SJCRH30 (cell line): ENCODE measurements around the gene POLR1H. TPM values are rescaled to one million over a fixed set of nuclear protein-coding genes. Genes with fewer than 3 reads are reported as not detected.
A peak's percentile ranks its signal among the peaks of the same experiment; 100 is the strongest.

ENCODE experiments used
- DNase-seq, 2 experiments: peaks; one replicate each; pipeline ENCODE4 v3.0.0-alpha.2; 2015 to 2020
- H3K27ac ChIP-seq: fragments of 250-450 bp; sonication (Bioruptor Pico); 2 replicates; pipeline ENCODE4 v1.5.1; 2020; ENCODE audit warnings: mild to moderate bottlenecking, moderate library complexity
- H3K27me3 ChIP-seq: fragments of 250-450 bp; sonication (Bioruptor Pico); 2 replicates; pipeline ENCODE4 v1.5.1; 2020; ENCODE audit warnings: mild to moderate bottlenecking, moderate library complexity
- H3K36me3 ChIP-seq: fragments of 250-450 bp; sonication (Bioruptor Pico); 2 replicates; pipeline ENCODE4 v1.5.1; 2020; ENCODE audit warnings: mild to moderate bottlenecking, moderate library complexity
- H3K4me1 ChIP-seq: fragments of 250-450 bp; sonication (Bioruptor Pico); 2 replicates; pipeline ENCODE4 v1.5.1; 2020; ENCODE audit warnings: mild to moderate bottlenecking, moderate library complexity
- H3K4me3 ChIP-seq: fragments of 250-450 bp; sonication (Bioruptor Pico); 2 replicates; pipeline ENCODE4 v1.5.1; 2020; ENCODE audit warnings: mild to moderate bottlenecking, moderate library complexity
- H3K9me3 ChIP-seq: fragments of 250-450 bp; sonication (Bioruptor Pico); replicated peaks from 2 replicates; pipeline ENCODE4 v1.5.1; 2020; ENCODE audit warnings: mild to moderate bottlenecking, moderate library complexity
- total RNA-seq: library from RNA; depleted of rRNA; stranded (reverse); fragments of >200 nt; shearing (Covaris generic); gene quantifications from 2 replicates; pipeline ENCODE4 v1.2.3, GENCODE V29; 2014

Gene POLR1H
- total RNA-seq, 1 experiment from 2014 or later: 31.0 TPM

DNA sequence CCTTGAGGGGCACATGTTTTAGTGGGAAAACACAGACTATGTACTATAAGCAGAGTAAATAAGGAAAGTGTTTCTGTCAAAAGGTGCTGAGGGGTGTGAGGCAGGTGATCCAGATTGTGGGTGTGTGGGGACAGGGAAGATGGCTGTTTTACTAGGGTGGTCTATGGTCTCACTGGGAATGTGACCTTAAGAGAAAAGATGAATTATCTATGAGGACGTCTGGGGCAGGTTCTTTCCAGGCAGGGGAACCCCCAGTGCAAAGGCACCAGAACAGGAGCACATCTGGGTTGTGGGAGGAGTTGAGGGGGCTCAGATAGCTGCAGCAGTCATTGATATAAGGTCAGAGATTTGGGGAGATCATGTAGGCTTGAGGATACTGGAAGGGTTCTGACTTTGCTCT lies 18.2 kb upstream of the POLR1H start:
- Histone ChIP-seq H3K9me3 (no peaks in the 10 kb centered on the region), H3K4me1 (peaks cover 51% of the 10 kb centered on the region), H3K36me3 (no peaks in the 10 kb centered on the region), H3K4me3 (no peak overlapping the region), H3K27ac (peak overlapping the region; percentile 95), H3K27me3 (no peaks in the 10 kb centered on the region)
- peak in 1 of 2 experiments; percentile 14 for DNase-seq

DNA sequence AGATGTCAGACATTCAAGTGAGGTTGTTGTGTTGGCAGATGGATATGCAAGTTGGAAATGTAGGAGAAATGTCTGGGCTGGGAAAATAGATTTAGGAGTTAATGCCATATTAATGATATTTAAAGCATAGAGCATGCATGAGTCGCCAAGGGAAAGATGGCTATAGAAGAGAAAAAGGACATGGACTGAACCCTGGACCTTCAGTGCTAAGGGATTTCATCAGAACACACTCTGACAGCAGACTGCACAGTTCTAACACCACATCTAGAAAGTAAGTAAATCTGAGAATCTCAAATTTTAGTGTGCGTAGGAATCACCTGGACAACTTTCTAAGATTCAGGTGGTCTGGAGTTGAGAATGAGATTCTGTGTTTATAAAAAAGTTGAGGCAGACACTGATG lies 17.3 kb upstream of the POLR1H start:
- Histone ChIP-seq H3K4me1 (peaks cover 51% of the 10 kb centered on the region), H3K4me3 (no peak overlapping the region), H3K9me3 (no peaks in the 10 kb centered on the region), H3K27ac (peak overlapping the region; percentile 95; the same call in 1 of the 2 replicates), H3K27me3 (no peaks in the 10 kb centered on the region), H3K36me3 (no peaks in the 10 kb centered on the region)
- no peak for DNase-seq

DNA sequence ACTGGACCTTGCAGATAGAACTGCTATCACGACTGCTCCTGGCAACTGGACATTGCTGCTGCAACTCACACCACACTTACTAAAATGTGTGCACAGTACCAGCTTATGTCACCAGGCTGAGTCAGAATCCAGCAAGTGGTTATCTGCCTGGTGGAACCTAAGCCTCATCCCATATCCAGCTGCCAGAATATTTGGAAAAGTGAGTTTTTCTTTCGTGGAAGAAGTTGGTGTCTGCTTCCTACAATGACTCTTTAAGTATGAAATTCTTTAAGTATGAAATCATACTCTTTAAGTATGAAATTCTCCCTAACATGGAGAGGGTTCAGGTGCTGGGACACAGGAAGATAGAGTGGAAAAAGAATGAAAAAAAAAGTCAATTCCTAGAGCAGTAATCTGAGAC lies 16.4 kb upstream of the POLR1H start:
- Histone ChIP-seq H3K27ac (peak overlapping the region; percentile 46), H3K4me1 (peaks cover 51% of the 10 kb centered on the region), H3K4me3 (no peak overlapping the region), H3K36me3 (no peaks in the 10 kb centered on the region), H3K9me3 (no peaks in the 10 kb centered on the region), H3K27me3 (no peaks in the 10 kb centered on the region)
- DNase-seq: peak; percentile 34 to 59

DNA sequence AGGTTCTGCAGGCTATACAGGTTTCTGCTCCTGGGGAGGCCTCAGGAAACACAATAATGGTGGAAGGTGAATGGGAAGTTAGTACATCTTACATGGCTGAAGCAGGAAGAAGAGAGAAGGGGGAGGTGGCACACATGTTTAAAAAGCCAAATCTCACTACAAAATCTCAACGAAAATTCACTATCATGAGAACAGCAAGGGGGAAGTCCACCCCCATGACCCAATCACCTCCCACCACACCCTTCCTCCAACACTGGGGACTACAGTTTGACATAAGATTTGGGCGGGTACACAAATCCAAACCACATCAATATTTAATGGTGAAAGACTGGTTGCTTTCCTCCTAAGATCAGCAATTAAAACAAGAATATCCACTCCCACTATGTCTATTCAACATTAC lies 13.8 kb upstream of the POLR1H start:
- no peak for DNase-seq
- H3K4me3 ChIP-seq: no peak overlapping the region
- peaks cover 33% of the 10 kb centered on the region for H3K4me1 ChIP-seq
- no peaks in the 10 kb centered on the region for H3K27me3 ChIP-seq
- H3K9me3 ChIP-seq: no peaks in the 10 kb centered on the region
- H3K27ac ChIP-seq: no peak overlapping the region
- no peaks in the 10 kb centered on the region for H3K36me3 ChIP-seq

DNA sequence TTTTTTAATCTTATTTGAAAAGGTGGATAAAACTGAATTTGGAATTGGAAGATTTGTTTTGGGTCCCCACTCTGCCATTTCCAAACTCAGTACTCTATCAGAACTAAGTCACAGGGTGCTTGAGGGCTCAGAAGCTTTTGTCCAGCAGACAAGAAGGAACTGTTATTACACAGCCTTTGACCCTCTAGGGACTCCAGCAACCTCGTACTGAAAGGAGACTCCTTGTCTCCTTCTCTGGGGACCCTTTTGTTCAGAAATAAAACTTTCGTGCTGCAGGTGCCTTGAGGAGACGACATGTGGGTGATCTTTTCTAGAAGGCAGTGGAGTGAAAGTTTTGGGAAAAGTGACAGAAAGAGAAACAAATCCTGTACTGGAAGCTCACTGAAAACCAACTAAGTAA lies 7.4 kb upstream of the POLR1H start:
- H3K27me3 ChIP-seq: no peaks in the 10 kb centered on the region
- no peaks in the 10 kb centered on the region for H3K4me1 ChIP-seq
- no peak overlapping the region for H3K27ac ChIP-seq
- no peak overlapping the region for H3K4me3 ChIP-seq
- H3K36me3 ChIP-seq: 0 out of 2 replicates have a peak, but pooled peaks cover 3% of the 10 kb centered on the region
- no peaks in the 10 kb centered on the region for H3K9me3 ChIP-seq
- no peak for DNase-seq

DNA sequence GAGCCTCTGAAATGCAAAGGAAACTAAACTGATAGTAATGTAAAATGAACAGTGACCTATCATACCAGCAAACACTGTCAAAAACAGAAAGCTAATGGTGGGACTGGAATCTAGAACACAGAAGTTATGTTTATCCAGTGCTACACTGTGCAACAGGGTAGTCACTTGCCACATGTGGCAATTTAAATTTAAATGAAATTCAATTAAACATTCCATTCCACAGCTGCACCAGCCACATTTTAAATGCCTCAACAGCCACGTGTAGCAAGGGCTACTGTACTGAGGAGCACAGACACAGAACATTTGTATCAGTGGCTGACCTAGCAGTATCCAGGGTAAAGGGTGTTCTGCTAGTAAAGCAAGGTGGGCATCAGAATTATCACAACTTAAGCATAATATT lies 5.6 kb upstream of the POLR1H start:
- H3K4me3 ChIP-seq: no peak overlapping the region
- 0 out of 2 replicates have a peak, but pooled peaks cover 3% of the 10 kb centered on the region for H3K36me3 ChIP-seq
- DNase-seq: no peak
- no peaks in the 10 kb centered on the region for H3K27me3 ChIP-seq
- H3K27ac ChIP-seq: no peak overlapping the region
- no peaks in the 10 kb centered on the region for H3K9me3 ChIP-seq
- H3K4me1 ChIP-seq: no peaks in the 10 kb centered on the region

DNA sequence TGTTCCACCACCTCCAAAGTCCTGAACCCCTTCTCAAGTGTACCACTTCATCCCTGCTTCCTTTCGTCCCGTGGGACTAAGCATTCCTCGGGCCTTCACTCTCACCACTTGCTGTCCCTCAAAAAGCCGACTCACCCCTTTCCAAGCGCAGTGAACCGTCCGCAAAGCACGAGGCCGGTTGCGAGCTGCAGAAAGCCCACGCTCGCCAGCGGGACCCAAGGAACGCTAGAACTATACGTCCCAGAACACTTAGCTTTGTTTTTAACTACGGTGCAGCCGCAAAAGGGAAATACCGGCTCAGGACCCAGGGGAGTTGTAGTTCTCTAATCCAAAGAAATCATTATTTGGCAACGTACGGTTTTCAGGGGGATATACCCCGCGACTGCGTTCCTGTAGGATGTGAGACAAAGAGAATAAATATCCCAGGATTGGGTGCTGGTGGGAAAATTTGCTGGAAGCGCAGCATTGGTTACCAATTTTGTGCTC lies 416 bp upstream of the POLR1H start:
- peak overlapping the region; percentile 87 for H3K27ac ChIP-seq
- peak; percentile 24 to 39 for DNase-seq
- 0 out of 2 replicates have a peak, but pooled peaks cover 3% of the 10 kb centered on the region for H3K36me3 ChIP-seq
- peak overlapping the region; percentile 79 for H3K4me3 ChIP-seq
- H3K4me1 ChIP-seq: no peaks in the 10 kb centered on the region
- no peaks in the 10 kb centered on the region for H3K27me3 ChIP-seq
- no peaks in the 10 kb centered on the region for H3K9me3 ChIP-seq

DNA sequence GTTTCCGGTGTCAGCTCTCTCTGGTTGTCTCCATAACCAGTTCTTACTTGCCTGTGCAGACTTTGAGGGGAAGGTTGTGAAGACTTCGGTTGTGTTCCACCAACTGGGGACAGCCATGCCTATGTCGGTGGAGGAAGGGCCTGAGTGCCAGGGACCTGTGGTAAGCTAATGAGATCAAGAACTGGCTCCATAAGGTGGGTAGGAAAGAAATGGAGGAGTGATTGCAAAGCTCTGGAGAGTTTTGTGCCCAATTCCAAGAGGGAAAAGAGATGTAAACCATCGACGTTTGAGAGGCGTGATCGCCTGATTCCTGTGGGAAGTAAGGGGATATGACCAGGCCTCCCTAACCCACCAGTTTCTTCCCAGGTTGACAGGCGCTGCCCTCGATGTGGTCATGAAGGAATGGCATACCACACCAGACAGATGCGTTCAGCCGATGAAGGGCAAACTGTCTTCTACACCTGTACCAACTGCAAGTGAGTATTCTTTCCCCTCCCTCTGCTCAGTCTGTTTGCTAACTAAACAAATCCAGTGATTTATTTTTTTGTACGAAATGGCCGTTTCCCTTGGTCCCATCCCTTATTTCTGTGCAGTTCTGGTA lies 893 bp downstream of the POLR1H start:
- no peaks in the 10 kb centered on the region for H3K9me3 ChIP-seq
- DNase-seq: peak in 1 of 2 experiments; percentile 46
- peak overlapping the region; percentile 87 for H3K27ac ChIP-seq
- H3K36me3 ChIP-seq: no peaks in the 10 kb centered on the region
- peak overlapping the region; percentile 79 for H3K4me3 ChIP-seq
- no peaks in the 10 kb centered on the region for H3K27me3 ChIP-seq
- H3K4me1 ChIP-seq: no peaks in the 10 kb centered on the region

DNA sequence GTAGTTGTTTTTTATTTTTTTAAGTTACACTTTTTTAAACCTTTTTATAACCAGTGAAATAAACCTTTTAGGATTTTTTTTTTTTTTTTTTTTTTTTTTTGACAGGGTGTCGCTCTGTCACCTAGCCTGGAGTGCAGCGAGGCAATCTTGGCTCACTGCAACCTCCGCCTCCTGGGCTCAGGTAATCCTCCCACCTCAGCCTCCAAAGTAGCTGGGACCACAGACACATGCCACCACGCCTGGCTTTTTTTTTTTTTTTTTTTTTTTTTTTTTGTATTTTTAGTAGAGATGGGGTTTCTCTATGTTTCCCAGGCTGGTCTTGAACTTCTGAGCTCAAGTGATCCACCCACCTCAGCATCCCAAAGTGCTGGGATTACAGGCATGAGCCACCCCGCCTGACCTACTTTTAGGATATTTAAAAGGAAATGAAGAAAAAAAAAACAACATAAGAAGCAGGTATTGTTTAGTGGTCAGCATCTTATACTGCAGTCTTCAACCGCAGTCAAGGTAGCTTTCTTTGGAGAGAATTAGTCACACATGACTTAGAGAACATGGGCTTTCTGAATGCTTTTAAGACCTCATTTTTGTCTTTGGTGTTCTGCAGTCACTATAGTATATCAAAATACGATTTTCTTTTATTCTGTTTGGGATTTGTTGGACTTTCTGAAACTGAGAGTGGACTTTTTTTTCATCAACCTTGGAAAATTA lies 1.6 kb downstream of the POLR1H start:
- H3K27ac ChIP-seq: no peak overlapping the region
- H3K4me1 ChIP-seq: peaks cover under 1% of the 10 kb centered on the region; the same call in 1 of the 2 replicates
- H3K4me3 ChIP-seq: peak overlapping the region; percentile 79
- no peaks in the 10 kb centered on the region for H3K27me3 ChIP-seq
- no peaks in the 10 kb centered on the region for H3K9me3 ChIP-seq
- DNase-seq: no peak
- no peaks in the 10 kb centered on the region for H3K36me3 ChIP-seq

DNA sequence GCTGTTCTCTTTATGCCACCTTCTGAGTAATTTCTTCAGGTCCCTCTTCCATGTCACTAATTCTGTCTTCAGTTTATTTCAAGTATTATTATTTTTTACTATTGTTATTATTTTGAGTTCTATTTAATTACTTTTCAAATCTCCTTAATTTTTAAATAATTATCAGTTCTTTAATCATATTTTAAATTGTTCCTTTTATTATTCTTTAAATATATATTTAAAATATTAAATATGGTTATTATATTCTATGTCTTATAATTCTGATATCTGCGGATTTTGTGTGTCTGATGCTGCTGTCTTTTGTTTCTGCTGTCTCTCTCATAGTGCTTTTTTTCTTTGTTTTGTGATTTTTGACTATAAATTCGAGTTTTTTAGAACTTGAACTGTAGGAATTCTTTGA lies 2.2 kb downstream of the POLR1H start:
- no peak for DNase-seq
- H3K27ac ChIP-seq: no peak overlapping the region
- H3K36me3 ChIP-seq: no peaks in the 10 kb centered on the region
- no peaks in the 10 kb centered on the region for H3K27me3 ChIP-seq
- H3K9me3 ChIP-seq: no peaks in the 10 kb centered on the region
- H3K4me1 ChIP-seq: peaks cover 4% of the 10 kb centered on the region
- H3K4me3 ChIP-seq: no peak overlapping the region

DNA sequence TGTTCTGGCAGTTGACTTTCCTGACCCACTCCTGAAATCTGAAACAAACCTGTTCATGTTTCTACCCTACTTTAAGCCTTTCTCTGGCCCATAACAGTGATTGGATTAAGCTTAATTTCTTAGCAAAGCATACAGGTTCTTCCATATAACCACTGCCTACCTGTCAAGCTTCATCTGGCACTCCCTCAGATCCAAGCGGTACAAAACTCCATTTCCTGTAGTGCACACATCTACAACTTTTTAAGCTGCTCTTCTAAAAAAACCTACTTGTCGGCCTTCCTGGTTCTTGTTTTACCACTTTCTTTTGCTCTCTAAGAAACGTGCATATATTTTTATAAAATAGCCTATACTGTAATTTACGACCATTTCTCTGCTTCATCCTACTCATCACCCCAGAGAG lies 5.0 kb downstream of the POLR1H start:
- no peaks in the 10 kb centered on the region for H3K36me3 ChIP-seq
- DNase-seq: no peak
- H3K9me3 ChIP-seq: no peaks in the 10 kb centered on the region
- no peaks in the 10 kb centered on the region for H3K27me3 ChIP-seq
- peak overlapping the region; percentile 71 for H3K4me3 ChIP-seq
- H3K4me1 ChIP-seq: peaks cover 4% of the 10 kb centered on the region
- peak overlapping the region; percentile 71 for H3K27ac ChIP-seq

DNA sequence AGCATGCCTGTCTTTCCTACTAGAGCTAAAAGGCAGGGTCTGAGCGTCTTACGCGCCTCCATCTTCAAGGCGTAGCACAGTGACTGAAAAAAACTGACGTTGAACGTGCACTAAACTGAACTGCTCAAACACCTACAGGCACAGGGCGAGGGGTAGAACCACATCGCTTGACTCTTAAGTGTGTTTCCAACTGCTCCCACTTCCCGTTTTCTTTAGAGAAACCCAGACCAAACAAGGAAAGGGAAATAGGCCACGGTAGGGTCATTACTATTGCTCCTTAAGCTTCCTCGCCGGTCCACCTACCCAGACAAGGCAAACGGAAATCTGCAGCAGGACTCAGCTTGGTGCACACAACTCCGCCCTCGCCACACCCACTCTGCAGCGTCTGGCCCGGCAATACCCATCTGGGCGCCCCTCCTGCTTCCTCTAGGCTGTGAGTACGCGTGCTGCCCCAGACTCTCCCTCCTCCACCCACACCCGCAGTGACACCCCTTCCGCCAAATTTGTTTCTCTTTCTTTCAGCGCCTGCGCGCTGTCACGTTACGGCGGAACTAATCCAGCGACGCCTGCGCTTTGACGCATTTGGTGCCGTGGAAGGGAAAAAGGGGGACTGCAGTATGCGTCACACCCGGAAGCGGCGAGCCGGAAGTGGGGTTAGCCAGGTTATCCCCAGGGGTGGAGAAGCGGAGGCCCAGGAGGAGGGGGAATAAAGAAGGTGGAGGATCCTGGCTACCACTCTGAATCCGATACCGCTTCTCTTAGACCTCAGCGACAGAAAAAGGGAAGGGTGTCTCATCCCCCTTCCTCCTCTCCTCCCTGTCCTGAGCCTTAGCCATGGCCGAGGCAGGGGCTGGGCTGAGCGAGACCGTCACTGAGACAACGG lies 5.8 kb downstream of the POLR1H start, which contains the start of gene PPP1R11:
Gene PPP1R11, plus strand, starts transcription at position 622 of the 883 bp plus-strand sequence. Its CDS starts 213 bp downstream, at position 835.
- H3K9me3 ChIP-seq: no peaks in the 10 kb centered on the region
- H3K4me1 ChIP-seq: peaks cover 4% of the 10 kb centered on the region
- peak within 1 kb of the TSS; percentile 71 for H3K27ac ChIP-seq
- no peaks in the 10 kb centered on the region for H3K36me3 ChIP-seq
- H3K27me3 ChIP-seq: no peaks in the 10 kb centered on the region
- peak; percentile 98 for DNase-seq
- H3K4me3 ChIP-seq: peak within 1 kb of the TSS; percentile 71

DNA sequence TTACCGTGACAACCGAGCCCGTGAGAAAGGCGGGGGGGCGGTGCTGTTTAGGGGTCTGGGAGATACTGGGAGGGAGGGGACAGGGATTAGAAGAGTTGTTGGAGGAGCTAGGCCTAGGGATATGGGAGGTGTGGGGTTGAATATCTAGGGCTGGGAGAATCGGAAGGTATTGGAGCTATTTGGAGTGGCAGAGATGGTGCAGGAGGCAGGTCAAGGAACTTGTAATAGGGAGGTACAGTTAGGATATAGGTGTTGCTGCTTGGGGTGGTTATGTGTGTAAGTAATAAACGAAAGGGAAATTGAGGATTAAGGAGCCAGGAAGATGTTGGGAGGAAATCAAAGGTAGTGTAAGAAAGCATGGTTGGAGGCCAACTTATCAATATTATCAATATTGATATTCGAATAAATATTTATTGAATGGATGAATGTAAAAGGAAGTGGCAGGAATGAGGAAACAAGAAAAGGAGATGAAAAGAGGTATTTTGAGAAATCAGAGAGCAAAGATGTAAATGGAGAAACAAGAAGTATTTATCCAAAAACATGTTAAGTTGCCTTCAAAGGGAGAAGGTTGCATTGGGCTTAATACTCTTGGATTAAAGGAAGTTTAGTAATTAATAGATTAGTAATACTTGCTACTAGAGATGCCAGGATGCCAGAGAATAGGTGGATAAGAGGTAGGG lies 6.5 kb downstream of the POLR1H start:
- H3K27me3 ChIP-seq: no peaks in the 10 kb centered on the region
- peaks cover 4% of the 10 kb centered on the region for H3K4me1 ChIP-seq
- H3K9me3 ChIP-seq: no peaks in the 10 kb centered on the region
- peak overlapping the region; percentile 71 for H3K27ac ChIP-seq
- DNase-seq: peak in 1 of 2 experiments; percentile 83
- H3K36me3 ChIP-seq: no peaks in the 10 kb centered on the region
- H3K4me3 ChIP-seq: peak overlapping the region; percentile 71

DNA sequence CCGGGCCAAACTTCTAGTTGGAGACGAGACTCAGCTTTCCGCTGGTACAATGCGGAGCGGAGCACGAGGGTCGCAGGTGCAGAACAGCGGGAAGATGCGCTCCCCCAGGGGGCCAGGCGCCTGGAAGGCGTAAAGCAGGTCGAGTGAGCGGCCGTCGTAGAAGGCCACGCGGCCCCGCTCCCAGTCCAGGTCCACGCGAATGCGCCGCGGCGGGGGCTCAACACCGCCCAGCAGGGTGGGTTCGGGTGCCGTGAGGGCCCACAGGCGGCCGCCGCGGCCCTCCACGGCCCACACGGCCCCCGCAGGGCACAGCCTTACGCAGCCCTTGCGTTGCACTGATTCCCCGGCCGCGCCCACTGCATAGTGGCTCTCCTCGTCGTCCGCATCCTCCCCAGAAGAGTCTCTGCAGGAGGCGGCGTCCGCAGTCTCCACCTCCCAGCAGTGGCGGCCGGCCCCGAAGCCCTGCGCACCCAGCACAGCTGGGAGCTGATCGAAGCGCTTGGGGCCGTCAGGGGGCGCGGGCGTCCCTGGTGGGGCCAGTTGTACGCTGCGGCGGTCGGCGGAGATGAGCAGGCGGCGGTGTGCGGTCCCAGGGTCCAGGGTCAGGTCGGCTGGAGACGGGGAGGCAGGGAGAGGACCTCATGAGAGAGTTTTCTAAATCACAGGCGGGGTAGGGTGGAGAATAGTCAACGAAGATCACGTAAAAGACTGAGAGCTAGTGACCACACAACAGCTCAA lies 10.2 kb downstream of the POLR1H start:
- H3K4me3 ChIP-seq: no peak overlapping the region

More for the DNA sequence above, 10.2 kb downstream of the POLR1H start:
- Histone ChIP-seq H3K36me3 (no peaks in the 10 kb centered on the region), H3K4me1 (peaks cover 4% of the 10 kb centered on the region), H3K9me3 (no peaks in the 10 kb centered on the region), H3K27ac (no peak overlapping the region), H3K27me3 (no peaks in the 10 kb centered on the region)
- no peak for DNase-seq
